WTC11 (cell line): ENCODE data around the gene LRFN2.

Experiments
- AFF4 ChIP-seq: sonication (generic); formaldehyde crosslinking; IDR thresholded peaks from 2 replicates; pipeline ENCODE4 v1.8.1; 2023; ENCODE audit warnings: mild to moderate bottlenecking, missing genetic modification reagents, borderline replicate concordance
- CREB1 ChIP-seq: sonication (generic); formaldehyde crosslinking; IDR thresholded peaks from 2 replicates; pipeline ENCODE4 v1.8.0; 2023; ENCODE audit warnings: mild to moderate bottlenecking, missing genetic modification reagents
- CTCF ChIP-seq: fragments of 200-600 bp; IDR thresholded peaks from 2 replicates; pipeline ENCODE4 v1.8.0; 2022; ENCODE audit warnings: antibody characterized with exemption
- ERG ChIP-seq: fragments of 250-450 bp; sonication (Bioruptor Pico); IDR thresholded peaks from 2 replicates; pipeline ENCODE4 v1.8.0; 2021; ENCODE audit warnings: mild to moderate bottlenecking
- FOXK1 ChIP-seq: sonication (generic); formaldehyde crosslinking; IDR thresholded peaks from 2 replicates; pipeline ENCODE4 v1.8.0; 2022; ENCODE audit warnings: mild to moderate bottlenecking, moderate library complexity, missing genetic modification reagents
- IRF1 ChIP-seq: sonication (generic); formaldehyde crosslinking; IDR thresholded peaks from 2 replicates; pipeline ENCODE4 v1.8.0; 2023; ENCODE audit warnings: missing genetic modification reagents
- JUN ChIP-seq: sonication (generic); formaldehyde crosslinking; IDR thresholded peaks from 2 replicates; pipeline ENCODE4 v1.8.0; 2023; ENCODE audit warnings: mild to moderate bottlenecking, missing genetic modification reagents
- NFYB ChIP-seq: sonication (generic); formaldehyde crosslinking; conservative IDR thresholded peaks from 2 replicates; pipeline ENCODE4 v1.8.0; 2022; ENCODE audit warnings: low read depth, missing genetic modification reagents
- NR3C1 ChIP-seq: sonication (generic); formaldehyde crosslinking; conservative IDR thresholded peaks from 2 replicates; pipeline ENCODE4 v1.8.1; 2023; ENCODE audit warnings: low read depth, mild to moderate bottlenecking, missing genetic modification reagents
- SP1 ChIP-seq: sonication (generic); formaldehyde crosslinking; conservative IDR thresholded peaks from 2 replicates; pipeline ENCODE4 v1.8.1; 2022; ENCODE audit warnings: missing genetic modification reagents
- TCF7 ChIP-seq: sonication (generic); formaldehyde crosslinking; IDR thresholded peaks from 2 replicates; pipeline ENCODE4 v1.8.0; 2022; ENCODE audit warnings: mild to moderate bottlenecking, low read depth, missing genetic modification reagents, moderate library complexity
- TEAD4 ChIP-seq: sonication (generic); formaldehyde crosslinking; IDR thresholded peaks from 2 replicates; pipeline ENCODE4 v1.8.0; 2022; ENCODE audit warnings: mild to moderate bottlenecking, missing genetic modification reagents

- TF ChIP-seq CTCF (no peak), NR3C1 (no peak), TEAD4 (CRISPR knock-in tag) (no peak), JUN (CRISPR knock-in tag) (no peak), ERG (CRISPR knock-in tag) (no peak), NFYB (CRISPR knock-in tag) (no peak), IRF1 (CRISPR knock-in tag) (no peak), CREB1 (CRISPR knock-in tag) (no peak), AFF4 (no peak), SP1 (CRISPR knock-in tag) (no peak), FOXK1 (CRISPR knock-in tag) (no peak), TCF7 (CRISPR knock-in tag) (no peak)
These were observed 114.1 kb downstream of the LRFN2 start for GRCh38 chr6:40473026-40473425.
